ENCODE data around the gene ERG. TPM values are rescaled to one million over a fixed set of nuclear protein-coding genes. Genes with fewer than 3 reads are reported as not detected.

Gene ERG
- polyA plus RNA-seq, 3 donors: 19.4 to 22.1 (median 21.1) TPM

GRCh38 chr21:38400195-38400919 is 97.9 kb downstream of the ERG start:
- no peak for DNase-seq (ENCODE audit: low read depth in 3 of 3, low spot score in 2 of 3)

- DNase-seq (ENCODE audit: low read depth in 3 of 3, low spot score in 2 of 3): no peak
Observed at GRCh38 chr21:38399103-38399502, 99.2 kb downstream of the ERG start.

- no peak for DNase-seq (ENCODE audit: low read depth in 3 of 3, low spot score in 2 of 3)
Observed at GRCh38 chr21:38396325-38396724, 102.0 kb downstream of the ERG start.

GRCh38 chr21:38395581-38395980 is 102.7 kb downstream of the ERG start:
- no peak for DNase-seq (ENCODE audit: low read depth in 3 of 3, low spot score in 2 of 3)

GRCh38 chr21:38392661-38393060 is 105.6 kb downstream of the ERG start:
- no peak for DNase-seq (ENCODE audit: low read depth in 3 of 3, low spot score in 2 of 3)

GRCh38 chr21:38389896-38390295 is 108.4 kb downstream of the ERG start:
- no peak for DNase-seq (ENCODE audit: low read depth in 3 of 3, low spot score in 2 of 3)

GRCh38 chr21:38389354-38389676 is 109.0 kb downstream of the ERG start:
- DNase-seq (ENCODE audit: low read depth in 3 of 3, low spot score in 2 of 3): no peak

GRCh38 chr21:38388647-38389353 is 109.5 kb downstream of the ERG start:
- no peak for DNase-seq (ENCODE audit: low read depth in 3 of 3, low spot score in 2 of 3)

- DNase-seq (ENCODE audit: low read depth in 3 of 3, low spot score in 2 of 3): no peak
Observed at GRCh38 chr21:38388203-38388602, 110.1 kb downstream of the ERG start.

GRCh38 chr21:38386967-38387366 is 111.3 kb downstream of the ERG start:
- no peak for DNase-seq (ENCODE audit: low read depth in 3 of 3, low spot score in 2 of 3)

- DNase-seq (ENCODE audit: low read depth in 3 of 3, low spot score in 2 of 3): no peak
Observed at GRCh38 chr21:38385427-38386175, 112.7 kb downstream of the ERG start.

GRCh38 chr21:38384675-38385426 is 113.4 kb downstream of the ERG start:
- DNase-seq (ENCODE audit: low read depth in 3 of 3, low spot score in 2 of 3): no peak

- DNase-seq (ENCODE audit: low read depth in 3 of 3, low spot score in 2 of 3): no peak
Observed at GRCh38 chr21:38384238-38384560, 114.1 kb downstream of the ERG start.

GRCh38 chr21:38383411-38384237 is 114.7 kb downstream of the ERG start:
- DNase-seq (ENCODE audit: low read depth in 3 of 3, low spot score in 2 of 3): no peak

GRCh38 chr21:38380481-38381137 is 117.7 kb downstream of the ERG start:
- DNase-seq (ENCODE audit: low read depth in 3 of 3, low spot score in 2 of 3): no peak

GRCh38 chr21:38379147-38379546 is 119.1 kb downstream of the ERG start:
- DNase-seq (ENCODE audit: low read depth in 3 of 3, low spot score in 2 of 3): no peak

- DNase-seq (ENCODE audit: low read depth in 3 of 3, low spot score in 2 of 3): no peak
Observed at GRCh38 chr21:38377165-38378088, 120.8 kb downstream of the ERG start.

- DNase-seq (ENCODE audit: low read depth in 3 of 3, low spot score in 2 of 3): no peak
Observed at GRCh38 chr21:38376693-38377092, 121.6 kb downstream of the ERG start.

GRCh38 chr21:38376235-38376634 is 122.0 kb downstream of the ERG start:
- DNase-seq (ENCODE audit: low read depth in 3 of 3, low spot score in 2 of 3): no peak
